ENCODE data around the gene TEX12.
"Not testable (repeated sequence)": the region's sequence is repeated elsewhere in the genome, so short reads cannot be mapped to it uniquely, and the experiment has no call there.

Gene TEX12

GRCh38 chr11:112167145-112167544 lies at the start of gene TEX12:
Gene TEX12 (plus strand): TSS chr11:112167372. CDS start chr11:112169269, 1,897 bp downstream.
- no peak for DNase-seq

DNA sequence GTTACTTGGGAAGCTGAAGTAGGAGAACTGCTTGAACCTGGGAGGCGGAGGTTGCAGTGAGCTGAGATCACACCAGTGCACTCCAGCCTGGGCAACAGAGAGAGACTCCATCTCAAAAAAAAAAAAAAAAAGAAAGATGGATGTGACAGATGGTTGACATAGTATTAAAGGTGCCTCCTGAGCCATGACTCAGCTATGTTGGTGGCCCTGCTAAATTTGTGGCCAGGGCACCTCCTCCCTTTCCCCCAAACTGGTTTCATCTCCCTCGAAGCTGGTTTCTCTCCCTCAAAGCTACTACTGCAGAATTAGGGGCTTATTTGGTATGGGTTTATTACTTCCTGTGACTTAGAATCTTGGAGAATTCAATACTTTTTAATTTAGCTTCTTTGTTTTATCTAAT lies 49.0 kb upstream of the TEX12 start:
- peak; percentile 49 for DNase-seq

DNA sequence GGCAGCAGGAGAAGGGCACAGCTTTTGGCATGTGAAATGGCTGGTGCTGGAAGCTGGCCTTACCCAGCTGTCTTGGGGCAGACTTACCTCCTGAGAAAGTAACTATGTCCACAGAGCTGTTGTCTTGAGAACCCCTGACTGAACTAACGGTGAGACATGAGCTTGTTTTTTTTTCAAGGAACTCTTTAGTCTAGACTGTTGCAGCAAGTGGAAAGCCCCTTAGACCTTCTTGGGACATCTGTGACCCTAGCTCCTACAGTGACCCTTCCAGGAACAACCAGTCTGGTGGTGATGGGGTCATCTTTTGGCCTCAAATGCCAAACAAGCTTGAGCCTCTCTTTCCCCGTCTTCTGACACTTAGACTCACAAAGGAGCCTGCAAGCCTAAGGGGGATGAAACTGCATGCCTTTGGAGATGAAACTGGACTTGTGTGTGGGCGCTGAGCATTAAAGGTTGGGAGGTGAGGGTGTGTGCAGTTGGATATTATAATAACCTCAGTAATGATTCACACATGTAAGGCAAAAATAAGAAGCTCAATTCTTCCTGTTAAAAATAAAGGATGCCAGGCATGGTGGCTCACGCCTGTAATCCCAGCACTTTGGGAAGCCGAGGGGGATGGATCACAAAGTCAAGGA lies 45.1 kb upstream of the TEX12 start:
- no peak for DNase-seq

DNA sequence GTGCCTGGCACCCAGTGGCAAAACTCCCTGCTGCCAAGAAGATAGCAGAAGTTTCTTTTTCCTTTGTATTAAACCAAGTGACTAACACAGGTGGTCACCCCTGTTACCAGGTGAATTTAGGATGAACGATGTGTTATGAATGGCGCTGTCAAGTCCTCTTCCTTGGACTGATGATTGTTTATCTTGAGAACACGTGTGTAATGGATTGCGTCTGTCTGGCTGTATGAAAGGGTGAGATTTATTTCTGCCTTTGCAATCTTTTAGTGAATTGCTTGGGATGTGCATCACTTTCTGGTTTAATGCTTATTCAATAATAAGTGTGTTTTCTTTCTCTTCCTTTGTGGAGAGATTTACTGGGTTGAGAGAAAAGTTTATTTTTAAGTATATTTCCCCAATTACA lies 44.0 kb upstream of the TEX12 start:
- no peak for DNase-seq

DNA sequence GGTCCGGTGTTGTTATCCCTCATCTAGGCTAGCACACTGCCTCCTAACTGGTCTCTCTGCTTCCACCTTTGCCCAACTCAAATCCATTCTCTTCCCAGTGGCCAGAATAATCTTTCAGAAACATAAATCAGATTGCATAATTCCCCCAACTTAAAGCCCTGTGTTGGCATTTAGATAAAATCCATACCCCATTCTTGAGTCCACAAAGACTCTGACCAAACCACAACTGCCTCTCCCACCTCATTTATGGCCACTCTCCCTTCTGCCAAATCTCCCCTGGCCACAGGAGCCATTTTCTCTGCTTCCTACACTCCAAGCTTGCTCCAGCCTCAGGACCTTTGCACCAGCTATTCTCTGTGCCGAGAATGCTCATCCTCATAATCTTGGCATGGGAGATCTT lies 40.1 kb upstream of the TEX12 start:
- DNase-seq, result no peak

GRCh38 chr11:112128483-112129121 lies 38.6 kb upstream of the TEX12 start:
- DNase-seq, result no peak

- no peak for DNase-seq
Observed at GRCh38 chr11:112129656-112130055, 37.5 kb upstream of the TEX12 start.

DNA sequence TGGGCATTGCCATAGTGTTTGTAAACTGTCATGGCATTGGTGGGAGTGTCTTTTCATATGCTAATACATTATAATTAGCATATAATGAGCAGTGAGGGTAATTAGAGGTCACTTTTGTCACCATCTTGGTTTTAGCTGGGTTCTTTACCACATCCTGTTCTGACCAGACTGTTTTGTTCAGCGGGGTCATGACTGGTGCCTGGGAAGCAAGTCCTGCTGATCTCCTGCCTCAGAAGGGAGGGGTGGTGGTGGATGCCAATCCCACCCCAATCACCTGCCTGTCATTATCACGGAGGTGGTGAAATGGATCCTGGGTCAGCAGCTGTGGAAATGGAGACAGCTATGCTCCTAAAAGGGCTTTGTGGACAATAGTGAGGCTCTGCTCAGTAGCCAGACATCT lies 34.4 kb upstream of the TEX12 start:
- no peak for DNase-seq

DNA sequence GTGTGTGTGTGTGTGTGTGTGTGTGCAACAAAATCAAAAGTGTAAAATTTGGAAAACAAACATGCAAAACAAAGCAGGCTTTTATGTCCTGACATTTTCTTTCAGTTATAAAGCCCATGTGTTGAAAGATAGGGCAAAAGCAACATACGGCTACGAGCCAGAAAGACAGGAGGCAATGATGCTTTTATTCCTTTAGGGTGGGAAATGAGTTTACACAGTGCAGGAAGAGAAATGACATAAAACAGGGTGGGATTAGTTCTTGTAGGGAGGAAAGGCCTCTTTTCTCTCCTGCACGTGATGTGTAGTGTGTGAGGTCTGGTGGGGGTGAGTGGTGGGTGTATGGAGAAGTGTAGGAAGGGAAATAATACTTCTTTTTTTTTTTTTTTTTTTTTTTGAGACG lies 32.7 kb upstream of the TEX12 start:
- DNase-seq, result no peak

DNA sequence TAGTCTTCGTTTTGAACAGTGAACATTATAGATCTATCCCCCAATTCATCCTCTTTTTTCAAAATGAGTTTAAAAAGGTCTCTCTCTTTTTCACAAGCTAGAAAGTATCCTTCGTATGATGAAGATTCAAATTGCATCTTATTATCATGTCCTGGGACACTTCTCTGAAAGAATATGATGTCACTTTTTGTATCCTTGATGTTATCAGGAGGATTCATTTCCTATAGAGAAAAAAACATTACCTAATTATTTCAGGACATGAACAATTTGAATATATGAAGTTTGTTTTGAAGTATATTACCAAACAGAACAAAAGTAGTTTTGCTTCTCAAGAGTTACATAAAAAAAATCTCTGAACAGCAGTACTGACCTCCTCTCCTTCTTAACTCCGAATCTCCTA lies 23.6 kb upstream of the TEX12 start:
- DNase-seq, result no peak

DNA sequence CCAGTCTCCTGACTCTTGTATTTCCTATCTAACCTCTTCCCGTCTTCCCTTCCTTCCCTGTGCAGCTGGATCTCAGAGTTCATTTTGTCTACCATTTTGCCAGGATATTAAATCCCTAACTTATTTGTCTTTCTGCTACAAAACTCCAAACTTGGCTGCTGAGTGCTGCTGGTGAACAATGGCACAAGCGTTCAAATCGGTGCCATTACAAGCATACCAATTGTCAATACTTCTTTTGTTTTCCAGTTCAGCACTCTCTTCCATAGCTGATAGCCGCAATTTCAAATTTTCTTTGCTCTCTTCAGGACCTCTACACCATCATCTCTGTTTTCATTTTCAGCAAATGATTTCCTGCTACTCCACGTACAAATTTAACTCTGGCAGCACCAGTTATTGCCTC lies 16.7 kb upstream of the TEX12 start:
- DNase-seq, result no peak

- DNase-seq, result no peak
Observed at GRCh38 chr11:112156153-112156955, 10.8 kb upstream of the TEX12 start.

GRCh38 chr11:112156956-112157766 lies 10.0 kb upstream of the TEX12 start:
- DNase-seq, result peak; percentile 9

GRCh38 chr11:112159098-112160065 lies 7.8 kb upstream of the TEX12 start:
- DNase-seq, result no peak

DNA sequence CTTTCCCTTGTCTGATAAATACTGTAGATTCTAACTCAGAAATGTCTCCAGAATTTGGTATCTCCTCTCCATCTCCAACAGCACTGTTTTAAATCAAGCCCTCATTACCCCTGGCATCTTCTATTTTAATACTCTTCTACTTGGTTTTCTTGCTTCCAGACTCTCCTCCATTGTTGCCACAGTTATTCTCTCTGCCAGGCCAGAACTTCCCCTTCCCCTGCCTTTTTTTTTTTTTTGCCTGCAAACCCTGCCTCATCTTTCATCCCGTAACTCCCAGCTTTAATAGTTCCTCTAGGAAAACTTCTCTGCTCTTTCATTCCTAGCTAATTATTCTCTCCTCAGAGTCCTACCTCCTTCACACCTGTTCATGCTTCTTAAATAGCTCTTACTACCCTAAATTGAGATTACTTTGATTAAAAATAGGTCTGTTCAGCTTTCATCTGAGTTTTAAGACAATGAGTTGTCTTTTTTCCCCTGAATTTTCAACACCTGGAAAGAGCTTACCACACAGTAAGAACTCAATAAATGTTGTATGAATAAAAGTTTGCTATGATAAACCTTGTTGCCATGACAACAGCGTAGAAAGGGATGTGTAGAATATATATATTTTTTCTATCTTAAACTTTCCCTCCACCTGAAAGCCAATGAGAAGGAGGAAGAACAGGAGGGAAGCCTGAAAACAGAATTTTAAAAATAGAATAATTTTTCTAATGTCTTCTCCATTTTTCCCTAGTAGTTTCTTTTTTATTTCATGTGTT lies 6.9 kb upstream of the TEX12 start:
- DNase-seq, result no peak

DNA sequence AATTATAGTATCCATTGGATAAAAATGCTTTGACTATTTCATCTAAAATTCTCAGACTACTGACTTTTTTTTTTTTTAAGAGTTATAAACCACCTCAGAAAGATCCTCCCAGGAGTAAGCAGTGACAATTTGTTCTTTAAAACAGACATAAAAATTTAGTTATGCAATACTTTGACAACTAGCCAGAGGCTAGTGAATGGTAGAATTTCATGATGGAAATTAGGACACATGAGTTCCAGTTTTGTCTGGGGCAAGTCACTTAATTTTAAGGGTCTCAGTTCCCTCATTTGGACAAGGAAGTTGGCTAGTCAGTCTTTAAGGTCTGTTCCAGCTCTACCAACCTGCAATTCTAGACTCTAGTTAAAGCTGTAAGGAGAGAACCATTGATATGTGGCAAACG lies 6.2 kb upstream of the TEX12 start:
- DNase-seq, result no peak

DNA sequence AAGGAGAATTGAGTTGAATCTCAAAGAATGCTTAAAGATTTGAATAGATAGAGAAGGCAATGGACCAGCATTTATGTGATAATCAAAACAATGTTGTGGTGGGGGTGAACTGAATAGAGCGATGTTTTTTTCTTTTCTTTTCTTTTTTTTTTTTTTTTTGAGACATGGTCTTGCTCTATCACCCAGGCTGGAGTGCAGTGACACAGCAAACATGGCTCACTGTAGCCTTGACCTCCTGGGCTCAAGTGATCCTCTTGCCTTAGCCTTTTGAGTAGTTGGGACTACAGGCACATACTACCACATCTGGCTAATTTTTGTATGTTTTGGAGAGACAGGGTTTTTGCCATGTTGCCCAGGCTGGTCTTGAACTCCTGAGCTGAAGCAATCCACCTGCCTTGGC lies 5.0 kb upstream of the TEX12 start:
- DNase-seq, result not testable (repeated sequence)

GRCh38 chr11:112162761-112163546 lies 4.2 kb upstream of the TEX12 start:
- DNase-seq, result no peak

DNA sequence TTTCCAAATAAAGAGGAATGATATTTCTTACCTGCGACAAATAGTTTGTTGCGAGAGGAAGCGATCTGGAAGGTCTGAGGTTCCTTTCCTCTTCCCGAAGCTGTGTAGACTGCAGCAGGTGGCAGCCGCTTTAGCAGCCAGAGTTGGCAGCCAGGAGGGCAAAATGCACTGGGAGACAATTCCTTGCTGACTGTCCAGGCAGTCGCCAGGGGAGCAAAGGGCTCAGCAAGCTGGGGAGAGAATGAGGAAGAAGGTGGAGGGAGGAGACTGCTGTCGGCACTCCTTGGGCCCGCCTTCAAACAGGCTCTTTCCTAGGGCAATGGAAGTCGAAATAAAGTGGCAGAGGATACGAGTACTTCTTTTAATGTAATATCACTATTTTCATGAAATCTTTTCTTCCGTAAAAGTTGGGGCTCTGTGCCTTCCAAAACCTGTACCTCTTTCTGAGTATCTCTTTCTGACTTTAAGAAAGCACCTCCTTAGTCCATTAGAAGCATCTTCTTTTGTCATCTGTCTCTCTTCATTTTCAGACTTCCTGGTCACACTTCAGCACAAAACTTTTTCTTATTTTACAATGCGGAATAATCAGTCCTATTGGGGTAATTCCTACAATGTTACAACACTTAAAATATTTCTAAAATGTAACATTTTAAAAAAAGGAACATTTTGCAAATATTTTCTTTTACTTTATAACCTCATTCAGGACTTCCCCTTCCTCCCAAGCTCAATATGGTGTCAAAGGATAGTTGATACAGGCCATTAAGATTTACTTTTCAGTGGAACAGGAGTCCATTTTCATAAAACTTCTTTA lies 3.1 kb upstream of the TEX12 start, which contains the start of gene IL18:
IL18 (minus strand) TSS at position 220 of the 811 bp plus-strand sequence. CDS start 9,041 bp downstream, outside the sequence.
- no peak for DNase-seq

All from NK-92 treated with Interleukin-12 subunit alpha and Interleukin-12 subunit beta, amount 100 ng/mL, for 24 hours (cell line).